Upper lobe of left lung (tissue), 6 donors: ENCODE measurements around the gene DNASE1L3. TPM values are rescaled to one million over a fixed set of nuclear protein-coding genes. Genes with fewer than 3 reads are reported as not detected.

Source experiments
- ATAC-seq, 2 donors: fragments of 200-7000 bp; cut with Tn5 transposase; one replicate each; pipeline ENCODE4 v1.9.1; 2022; ENCODE audit warnings: mild to moderate bottlenecking in 2 of 2, moderate library complexity in 2 of 2; ENCODE audit not compliant: low FRiP score in 2 of 2
- DNase-seq, 2 donors: peaks; one replicate each; pipeline ENCODE4 v3.0.0-alpha.2; 2019 to 2020
- H3K27ac ChIP-seq, 4 donors: fragments of 200-600 bp; sonication (generic); one replicate each; pipeline ENCODE4 v1.5.1; 2016 to 2019
- H3K27me3 ChIP-seq, 4 donors: fragments of 200-600 bp; sonication (generic); one replicate each; pipeline ENCODE4 v1.5.1; 2017 to 2019
- H3K36me3 ChIP-seq, 4 donors: fragments of 200-600 bp; sonication (generic); one replicate each; pipeline ENCODE4 v1.5.1; 2016 to 2019
- H3K4me1 ChIP-seq, 4 donors: fragments of 200-600 bp; sonication (generic); one replicate each; pipeline ENCODE4 v1.5.1; 2018 to 2019
- H3K4me3 ChIP-seq, 4 donors: fragments of 200-600 bp; sonication (generic); one replicate each; pipeline ENCODE4 v1.5.1; 2017 to 2019; ENCODE audit warnings: mild to moderate bottlenecking in 2 of 4, moderate library complexity in 1 of 4
- H3K9me3 ChIP-seq, 4 donors: fragments of 200-600 bp; sonication (generic); one replicate each; pipeline ENCODE4 v1.5.1; 2018 to 2019
- CTCF ChIP-seq, 6 experiments: fragments of 450-650 bp in 4 of 6; fragments of 200-600 bp in 2 of 6; sonication (generic) in 2 of 6; IDR thresholded peaks; one replicate each; pipeline ENCODE4 v1.5.1; 2016 to 2019; ENCODE audit warnings: antibody characterized with exemption in 6 of 6
- EP300 ChIP-seq, 4 donors: sonication (generic); formaldehyde crosslinking; IDR thresholded peaks; one replicate each; pipeline ENCODE4 v1.5.1; 2017; ENCODE audit warnings: antibody characterized with exemption in 4 of 4, control low read depth in 2 of 4
- POLR2A ChIP-seq, 4 donors: fragments of 450-650 bp; IDR thresholded peaks; one replicate each; pipeline ENCODE4 v1.5.1; 2016 to 2017; ENCODE audit warnings: antibody characterized with exemption in 4 of 4, mild to moderate bottlenecking in 2 of 4
- POLR2AphosphoS5 ChIP-seq, 2 donors: sonication (generic); formaldehyde crosslinking; IDR thresholded peaks; one replicate each; pipeline ENCODE4 v1.5.1; 2017; ENCODE audit warnings: antibody characterized with exemption in 2 of 2
- WGBS, 2 donors: methylation state at CpG; one replicate each; pipeline ENCODE4 v1.1.5; 2017 to 2018; 5-methylcytosine and 5-hydroxymethylcytosine counted together
- total RNA-seq, 6 donors: library from RNA; depleted of rRNA in 4 of 6; stranded (reverse); fragments of >200 nt in 4 of 6; gene quantifications; one replicate each; pipeline versions ENCODE4 v1.1.0 to v1.2.1, GENCODE V29; 2016 to 2021
- donor health status: DM: no; HTN: no; CAD: no; lungs with moderate emphysema.
- donor health status: DM: no; HTN: yes; CAD: no; lungs with severe emphysema.

Gene DNASE1L3
- total RNA-seq, 6 donors from 2014 or later = 0.59 to 35.6 (median 3.3) TPM; not detected in 1

DNA sequence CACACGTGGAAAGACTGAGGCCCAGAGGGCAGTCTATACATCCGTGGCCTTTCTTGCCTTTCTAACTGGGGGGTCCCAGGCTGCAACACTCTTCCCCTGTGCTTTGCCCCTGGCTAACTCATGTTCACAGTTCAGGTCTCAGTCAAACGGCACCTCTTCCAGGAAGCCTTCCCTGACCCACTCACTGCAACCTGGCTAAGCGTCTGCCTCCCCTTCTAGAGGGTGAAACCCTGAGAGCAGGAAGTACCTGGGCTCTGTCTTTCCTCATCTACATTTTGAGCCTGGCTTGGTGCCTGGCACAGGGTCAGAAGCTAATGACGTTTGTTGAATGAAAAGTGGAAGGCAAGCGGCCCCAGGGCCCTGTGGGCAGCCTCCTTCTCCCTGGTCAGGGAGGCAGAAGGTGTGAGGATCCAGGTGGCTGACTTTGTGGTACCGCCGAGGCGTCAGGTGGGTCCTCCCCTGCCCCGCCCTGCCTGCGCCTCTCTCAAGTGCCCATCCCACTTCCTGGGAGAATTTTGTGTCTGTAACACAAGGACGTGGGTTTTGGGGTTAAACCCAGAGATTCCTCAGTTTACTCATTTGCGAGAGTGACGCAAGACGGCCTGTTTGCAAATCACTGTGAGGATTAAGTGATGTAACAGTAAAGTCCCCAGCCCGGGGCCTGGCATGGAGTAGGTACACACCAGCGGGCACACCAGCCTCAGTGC lies 32.1 kb downstream of the DNASE1L3 start:
- H3K4me3 ChIP-seq = no peak overlapping the region
- 64 to 65% methylated on average over 11 to 17 of the region's 17 CpGs for WGBS, 2 donors

DNA sequence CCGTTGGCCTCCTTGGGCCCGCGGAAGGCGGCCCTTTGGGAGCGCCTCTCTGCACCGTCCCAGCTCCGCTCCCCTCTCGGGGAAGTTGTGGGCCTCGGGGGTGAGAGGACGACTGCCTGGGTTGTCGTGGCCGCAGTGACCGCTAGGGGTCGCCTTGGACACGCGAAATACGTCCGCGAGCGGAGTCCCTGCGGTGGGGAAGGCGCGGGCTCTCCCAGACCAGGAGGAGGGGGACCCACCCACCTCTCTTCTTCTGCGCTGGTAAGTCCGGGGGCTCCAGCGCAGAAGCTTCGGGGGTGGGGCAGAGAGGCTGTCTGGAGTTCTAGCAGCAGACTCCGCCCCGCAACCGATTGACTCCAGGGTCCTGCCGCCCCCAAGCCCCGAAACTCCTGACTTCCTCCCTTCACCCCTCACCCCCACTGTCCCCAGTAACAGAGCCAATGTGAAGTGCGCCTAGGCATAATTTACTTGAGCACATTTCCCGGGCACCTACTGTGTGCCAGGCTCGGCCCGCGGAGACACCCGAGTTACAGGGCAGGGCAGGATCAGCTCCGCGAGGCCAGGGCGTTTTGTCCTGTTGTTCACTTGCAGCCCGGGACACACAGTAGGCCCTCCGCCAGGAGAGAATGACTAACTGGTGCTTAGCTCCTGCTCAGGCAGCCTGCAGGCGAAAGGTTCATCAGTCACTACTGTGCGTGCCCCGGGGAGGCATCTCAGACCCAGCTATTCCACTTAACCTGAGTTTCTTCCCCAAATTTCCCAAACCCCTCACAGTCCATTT lies 32.8 kb downstream of the DNASE1L3 start:
- H3K27ac ChIP-seq = no peak overlapping the region
- peak overlapping the region; percentile 16 to 41 (median 28) for H3K4me3 ChIP-seq
- no peaks in the 10 kb centered on the region for H3K27me3 ChIP-seq
- ATAC-seq (peak; percentile 83 to 95), DNase-seq (peak; percentile 90 to 97)
- 18 to 30% methylated on average over 19 to 44 of the region's 46 CpGs for WGBS, 2 donors
- H3K4me1 ChIP-seq = peaks cover 37 to 48% (median 44%) of the 10 kb centered on the region in 4 donors
- no peaks in the 10 kb centered on the region for H3K9me3 ChIP-seq
- no peaks in the 10 kb centered on the region for H3K36me3 ChIP-seq
- TF ChIP-seq CTCF (IDR thresholded peaks at IDR 0.05) (peak; percentile 93 to 96 (median 94)), POLR2A (IDR thresholded peaks at IDR 0.05) (no peak)

More for the DNA sequence above, 32.1 kb downstream of the DNASE1L3 start:
- no peaks in the 10 kb centered on the region for H3K9me3 ChIP-seq
- ATAC-seq (no peak), DNase-seq (peak in 1 of 2 donors; percentile 27)
- H3K27me3 ChIP-seq = no peaks in the 10 kb centered on the region
- no peak for TF ChIP-seq EP300 (IDR thresholded peaks at IDR 0.05)
- no peak for TF ChIP-seq POLR2AphosphoS5 (IDR thresholded peaks at IDR 0.05)
- no peak for TF ChIP-seq POLR2A (IDR thresholded peaks at IDR 0.05)
- no peak for TF ChIP-seq CTCF (IDR thresholded peaks at IDR 0.05)
- no peak overlapping the region for H3K27ac ChIP-seq
- no peaks in the 10 kb centered on the region for H3K36me3 ChIP-seq
- H3K4me1 ChIP-seq = peaks cover 32 to 43% (median 38%) of the 10 kb centered on the region in 4 donors

- 93 to 95% methylated on average over 10 of the region's 10 CpGs for whole genome bisulfite sequencing, 2 donors
Measured at GRCh38 chr3:58176827-58177489, 33.8 kb downstream of the DNASE1L3 start.

GRCh38 chr3:58176185-58176530 lies 34.6 kb downstream of the DNASE1L3 start:
- 83 to 88% methylated on average over 2 to 3 of the region's 3 CpGs for WGBS, 2 donors
- DNase-seq (no peak), ATAC-seq (no peak)
- Histone ChIP-seq H3K4me1 (peaks cover 37 to 50% (median 44%) of the 10 kb centered on the region in 4 donors), H3K9me3 (no peaks in the 10 kb centered on the region), H3K36me3 (peaks cover 0 to 3% (median 0%) of the 10 kb centered on the region in 4 donors), H3K27me3 (no peaks in the 10 kb centered on the region), H3K4me3 (no peak overlapping the region), H3K27ac (peak overlapping the region; percentile 27 to 71 (median 59))
- no peak for TF ChIP-seq EP300 (IDR thresholded peaks at IDR 0.05)
- no peak for TF ChIP-seq CTCF (IDR thresholded peaks at IDR 0.05)
- TF ChIP-seq POLR2AphosphoS5 (IDR thresholded peaks at IDR 0.05) = no peak
- no peak for TF ChIP-seq POLR2A (IDR thresholded peaks at IDR 0.05)

More at GRCh38 chr3:58176827-58177489, 33.8 kb downstream of the DNASE1L3 start:
- H3K27me3 ChIP-seq = no peaks in the 10 kb centered on the region
- ATAC-seq (no peak), DNase-seq (no peak)
- no peak overlapping the region for H3K27ac ChIP-seq
- no peaks in the 10 kb centered on the region for H3K9me3 ChIP-seq
- no peak overlapping the region for H3K4me3 ChIP-seq
- H3K4me1 ChIP-seq = peaks cover 37 to 50% (median 44%) of the 10 kb centered on the region in 4 donors
- TF ChIP-seq POLR2AphosphoS5 (IDR thresholded peaks at IDR 0.05) (no peak), POLR2A (IDR thresholded peaks at IDR 0.05) (no peak), CTCF (IDR thresholded peaks at IDR 0.05) (no peak), EP300 (IDR thresholded peaks at IDR 0.05) (no peak)
- H3K36me3 ChIP-seq = no peaks in the 10 kb centered on the region
